Parathyroid adenoma (tissue), 2 donors: Measurements from ENCODE around the gene PRIMPOL.
"Not testable (repeated sequence)": the region's sequence is repeated elsewhere in the genome, so short reads cannot be mapped to it uniquely, and the experiment has no call there.

ENCODE experiments used
- H2AFZ ChIP-seq: fragments of 300-600 bp; sonication (generic); one replicate; pipeline ENCODE4 v1.7.0; 2017; ENCODE audit warnings: antibody characterized with exemption, mild to moderate bottlenecking
- H3K27ac ChIP-seq: fragments of 300-600 bp; sonication (generic); one replicate; pipeline ENCODE4 v1.7.0; 2017
- H3K27me3 ChIP-seq: fragments of 300-600 bp; sonication (generic); one replicate; pipeline ENCODE4 v1.7.0; 2017; ENCODE audit warnings: low read length; ENCODE audit not compliant: control insufficient read depth, insufficient read depth
- H3K36me3 ChIP-seq: fragments of 300-600 bp; sonication (generic); one replicate; pipeline ENCODE4 v1.7.0; 2017; ENCODE audit warnings: low read length; ENCODE audit not compliant: control insufficient read depth, insufficient read depth
- H3K4me1 ChIP-seq: fragments of 300-600 bp; sonication (generic); one replicate; pipeline ENCODE4 v1.7.0; 2017; ENCODE audit warnings: control low read depth
- H3K4me2 ChIP-seq: fragments of 300-600 bp; sonication (generic); one replicate; pipeline ENCODE4 v1.7.0; 2017; ENCODE audit warnings: low read length
- H3K4me3 ChIP-seq: fragments of 300-600 bp; sonication (generic); one replicate; pipeline ENCODE4 v1.7.0; 2017; ENCODE audit warnings: low read depth, low read length
- H3K79me2 ChIP-seq: fragments of 300-600 bp; sonication (generic); one replicate; pipeline ENCODE4 v1.7.0; 2017; ENCODE audit warnings: control low read depth
- H3K9ac ChIP-seq: fragments of 300-600 bp; sonication (generic); one replicate; pipeline ENCODE4 v1.7.0; 2017; ENCODE audit warnings: mild to moderate bottlenecking
- H3K9me3 ChIP-seq: fragments of 300-600 bp; sonication (generic); one replicate; pipeline ENCODE4 v1.7.0; 2017; ENCODE audit warnings: low read length; ENCODE audit not compliant: control insufficient read depth
- TF ChIP-seq, protein P1 (sequence below): fragments of 300-600 bp; sonication (generic); IDR thresholded peaks from one replicate; pipeline ENCODE4 v1.7.0; 2017; ENCODE audit warnings: antibody characterized with exemption, mild to moderate bottlenecking
- donor health status: primary hyperparathyroidism.

The PRIMPOL gene

DNA sequence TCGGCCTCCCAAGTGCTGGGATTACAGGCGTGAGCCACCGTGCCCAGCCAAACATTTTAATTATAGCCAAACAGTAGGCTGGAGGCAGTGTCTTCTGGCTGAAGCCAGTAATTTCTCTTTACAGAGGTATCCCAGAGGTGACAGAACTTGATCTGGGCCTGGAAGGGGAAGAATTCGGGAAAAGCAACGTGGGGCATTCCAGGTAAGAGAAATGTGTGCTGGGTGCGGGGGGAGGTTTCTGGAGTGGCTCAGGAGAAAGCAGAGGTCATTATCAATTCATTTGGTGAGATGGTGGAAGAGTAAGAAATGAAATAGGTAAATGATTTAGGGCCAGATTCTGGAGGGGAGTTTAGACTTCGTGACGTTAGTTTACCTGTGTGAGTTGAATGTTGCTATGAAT lies 2.4 kb downstream of the PRIMPOL start:
- H3K4me1 ChIP-seq, result peaks cover 4% of the 10 kb centered on the region
- no peak overlapping the region for H2AFZ ChIP-seq
- H3K4me3 ChIP-seq, result no peak overlapping the region
- no peaks in the 10 kb centered on the region for H3K27me3 ChIP-seq
- H3K9me3 ChIP-seq, result no peaks in the 10 kb centered on the region
- no peak overlapping the region for H3K27ac ChIP-seq
- no peaks in the 10 kb centered on the region for H3K36me3 ChIP-seq
- no peak overlapping the region for H3K4me2 ChIP-seq
- no peaks in the 10 kb centered on the region for H3K79me2 ChIP-seq
- TF ChIP-seq, protein P1, sequence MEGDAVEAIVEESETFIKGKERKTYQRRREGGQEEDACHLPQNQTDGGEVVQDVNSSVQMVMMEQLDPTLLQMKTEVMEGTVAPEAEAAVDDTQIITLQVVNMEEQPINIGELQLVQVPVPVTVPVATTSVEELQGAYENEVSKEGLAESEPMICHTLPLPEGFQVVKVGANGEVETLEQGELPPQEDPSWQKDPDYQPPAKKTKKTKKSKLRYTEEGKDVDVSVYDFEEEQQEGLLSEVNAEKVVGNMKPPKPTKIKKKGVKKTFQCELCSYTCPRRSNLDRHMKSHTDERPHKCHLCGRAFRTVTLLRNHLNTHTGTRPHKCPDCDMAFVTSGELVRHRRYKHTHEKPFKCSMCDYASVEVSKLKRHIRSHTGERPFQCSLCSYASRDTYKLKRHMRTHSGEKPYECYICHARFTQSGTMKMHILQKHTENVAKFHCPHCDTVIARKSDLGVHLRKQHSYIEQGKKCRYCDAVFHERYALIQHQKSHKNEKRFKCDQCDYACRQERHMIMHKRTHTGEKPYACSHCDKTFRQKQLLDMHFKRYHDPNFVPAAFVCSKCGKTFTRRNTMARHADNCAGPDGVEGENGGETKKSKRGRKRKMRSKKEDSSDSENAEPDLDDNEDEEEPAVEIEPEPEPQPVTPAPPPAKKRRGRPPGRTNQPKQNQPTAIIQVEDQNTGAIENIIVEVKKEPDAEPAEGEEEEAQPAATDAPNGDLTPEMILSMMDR, result no peak
- H3K9ac ChIP-seq, result no peak overlapping the region

DNA sequence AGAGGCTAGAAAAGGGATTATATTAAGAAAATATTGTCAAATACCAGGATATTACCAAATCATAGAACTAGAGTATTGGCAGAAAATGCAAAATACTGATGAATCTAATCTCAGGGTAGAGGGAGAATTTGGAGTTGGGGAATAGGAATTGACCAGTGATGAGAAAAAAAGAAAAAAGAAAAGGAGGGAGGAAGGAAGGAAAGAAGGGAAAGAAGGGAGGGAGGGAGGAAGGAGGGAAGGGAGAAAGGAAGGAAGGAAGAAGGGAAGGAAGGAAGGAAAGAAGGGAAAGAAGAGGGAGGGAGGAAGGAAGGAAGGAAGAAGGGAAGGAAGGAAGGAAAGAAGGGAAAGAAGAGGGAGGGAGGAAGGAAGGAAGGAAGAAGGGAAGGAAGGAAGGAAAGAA lies 3.1 kb downstream of the PRIMPOL start:
- H3K4me3 ChIP-seq, H3K27ac ChIP-seq, H3K79me2 ChIP-seq, H3K9ac ChIP-seq, H3K36me3 ChIP-seq, H3K4me1 ChIP-seq, H3K9me3 ChIP-seq, H3K27me3 ChIP-seq, H2AFZ ChIP-seq, H3K4me2 ChIP-seq: not testable (repeated sequence)

DNA sequence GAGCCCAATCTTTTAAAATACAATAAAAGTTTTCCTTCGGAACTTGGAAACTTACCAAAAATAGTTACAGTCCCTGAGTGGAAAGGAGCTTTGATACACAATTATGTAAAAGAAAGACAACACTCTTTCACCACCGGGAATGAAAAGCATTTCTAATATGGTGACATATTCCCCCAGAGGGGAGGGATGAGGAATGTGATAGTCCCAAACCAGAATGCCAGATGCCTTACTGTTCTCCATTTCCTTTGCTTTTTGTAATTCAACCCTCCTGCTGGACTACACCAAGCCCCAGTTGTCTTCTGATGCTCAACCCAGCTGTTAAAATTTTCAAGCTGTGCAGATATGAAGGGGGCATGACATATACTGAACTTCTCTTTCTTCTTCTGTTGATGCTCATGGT lies 4.1 kb downstream of the PRIMPOL start:
- Histone ChIP-seq H3K4me3 (no peak overlapping the region), H3K9ac (no peak overlapping the region), H3K9me3 (no peaks in the 10 kb centered on the region), H3K27me3 (no peaks in the 10 kb centered on the region), H3K4me2 (no peak overlapping the region), H3K36me3 (no peaks in the 10 kb centered on the region), H3K4me1 (no peaks in the 10 kb centered on the region), H2AFZ (no peak overlapping the region), H3K27ac (no peak overlapping the region), H3K79me2 (no peaks in the 10 kb centered on the region)
- TF ChIP-seq, protein P1, result no peak

DNA sequence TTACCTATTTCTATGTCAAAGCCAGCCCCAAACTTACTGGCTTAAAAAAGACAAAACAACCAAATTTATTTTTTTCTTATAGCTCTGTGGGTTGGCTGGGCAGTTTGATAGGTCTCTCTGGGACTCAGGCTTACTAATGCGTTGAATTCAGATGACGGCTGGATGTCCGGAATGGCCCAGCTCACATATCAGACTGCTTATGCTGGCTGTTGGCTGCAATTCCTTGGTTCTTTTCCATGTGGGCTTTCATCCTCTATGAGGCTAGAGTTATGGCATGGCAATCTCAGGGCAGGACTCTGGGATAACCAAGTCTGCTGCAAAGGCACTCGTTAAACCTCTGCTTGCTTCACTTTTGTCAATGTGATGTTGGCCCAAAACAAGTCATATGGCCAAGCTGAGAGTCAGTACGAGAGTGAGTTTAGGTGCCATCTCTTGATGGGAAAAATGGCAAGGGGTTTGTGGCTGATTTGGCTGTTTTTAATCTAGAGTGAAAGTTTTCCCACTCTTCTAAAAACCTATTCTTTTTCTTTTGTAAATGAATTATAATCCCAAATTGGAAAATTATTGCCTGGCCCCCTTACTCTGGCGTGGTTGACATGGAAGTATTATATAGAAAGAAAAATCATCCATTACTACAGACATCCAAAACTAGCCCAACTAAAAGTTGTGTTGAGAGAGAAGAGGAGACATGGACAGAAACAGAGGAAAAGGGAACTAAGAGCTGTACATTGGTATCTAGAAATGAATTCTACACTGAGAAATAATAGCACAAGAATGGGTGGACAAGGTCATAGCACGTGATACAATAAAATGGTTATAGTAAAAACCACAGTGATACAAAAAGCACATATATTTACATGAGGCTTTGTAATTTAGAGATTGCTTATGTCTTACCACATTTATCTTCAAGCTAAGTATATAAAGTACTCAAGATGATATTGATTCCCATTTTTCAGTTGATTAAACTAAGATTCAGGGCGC lies 6.6 kb downstream of the PRIMPOL start:
- Histone ChIP-seq H3K9ac (no peak overlapping the region), H3K36me3 (no peaks in the 10 kb centered on the region), H3K79me2 (no peaks in the 10 kb centered on the region), H3K27ac (no peak overlapping the region), H3K27me3 (no peaks in the 10 kb centered on the region), H3K4me2 (no peak overlapping the region), H2AFZ (no peak overlapping the region), H3K9me3 (no peaks in the 10 kb centered on the region), H3K4me1 (no peaks in the 10 kb centered on the region), H3K4me3 (no peak overlapping the region)
- TF ChIP-seq, protein P1, result no peak

DNA sequence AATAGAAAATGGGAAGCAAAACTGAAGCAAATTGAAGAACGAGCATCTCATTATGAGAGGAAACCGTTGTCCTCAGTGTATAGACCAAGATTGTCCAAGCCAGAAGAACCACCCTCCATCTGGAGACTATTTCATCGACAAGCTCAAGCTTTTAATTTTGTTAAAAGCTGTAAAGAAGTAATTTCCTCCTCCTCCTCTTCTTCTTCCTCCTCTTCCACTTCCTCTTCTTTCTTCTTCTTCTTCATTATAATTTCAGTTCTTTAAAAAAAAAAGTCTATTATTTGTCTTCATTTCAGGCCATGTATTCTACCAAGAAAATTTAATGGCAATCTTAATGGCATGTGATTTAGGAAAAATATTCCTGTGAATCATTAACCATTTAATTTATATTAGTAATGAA lies 7.6 kb downstream of the PRIMPOL start:
- Histone ChIP-seq H3K4me2 (no peak overlapping the region), H3K4me3 (no peak overlapping the region), H2AFZ (no peak overlapping the region), H3K27ac (no peak overlapping the region), H3K79me2 (no peaks in the 10 kb centered on the region), H3K4me1 (no peaks in the 10 kb centered on the region), H3K9ac (no peak overlapping the region), H3K9me3 (no peaks in the 10 kb centered on the region), H3K36me3 (no peaks in the 10 kb centered on the region), H3K27me3 (no peaks in the 10 kb centered on the region)
- TF ChIP-seq, protein P1, result no peak

DNA sequence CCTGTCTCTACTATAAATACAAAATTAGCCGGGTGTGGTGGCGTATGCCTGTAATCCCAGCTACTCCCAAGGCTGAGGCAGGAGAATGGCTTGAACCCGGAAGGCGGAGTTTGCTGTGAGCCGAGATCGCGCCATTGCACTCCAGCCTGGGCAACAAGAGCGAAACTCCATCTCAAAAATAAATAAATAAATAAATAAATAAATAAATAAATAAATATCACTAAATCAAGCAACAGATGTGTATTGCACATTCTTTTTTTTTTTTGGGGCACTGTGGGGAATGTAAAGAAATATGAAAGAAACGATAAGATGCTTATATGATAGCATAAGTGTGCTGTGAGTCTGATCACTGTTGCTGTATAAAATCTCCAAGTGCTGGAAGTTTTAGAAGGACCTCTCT lies 8.3 kb downstream of the PRIMPOL start:
- not testable (repeated sequence) for H3K9me3 ChIP-seq, H3K79me2 ChIP-seq, H3K27me3 ChIP-seq, H3K9ac ChIP-seq, H3K36me3 ChIP-seq, H3K4me2 ChIP-seq, H3K27ac ChIP-seq, H3K4me3 ChIP-seq, H3K4me1 ChIP-seq, H2AFZ ChIP-seq
